22Rv1 (cell line): ENCODE results near the gene SNRPA.
A peak's percentile ranks its signal among the peaks of the same experiment; 100 is the strongest.

Experiments used
- H3K27ac ChIP-seq: fragments of 450-650 bp; 2 replicates; pipeline ENCODE4 v1.5.1; 2017
- ZFX ChIP-seq: fragments of 450-650 bp; IDR thresholded peaks from 2 replicates; pipeline ENCODE4 v1.6.1; 2017; ENCODE audit warnings: antibody characterized with exemption, borderline replicate concordance
- TF ChIP-seq, protein P1 (sequence below): fragments of 450-650 bp; IDR thresholded peaks from 2 replicates; pipeline ENCODE4 v1.5.1; 2017; ENCODE audit warnings: mild to moderate bottlenecking

The SNRPA gene

DNA sequence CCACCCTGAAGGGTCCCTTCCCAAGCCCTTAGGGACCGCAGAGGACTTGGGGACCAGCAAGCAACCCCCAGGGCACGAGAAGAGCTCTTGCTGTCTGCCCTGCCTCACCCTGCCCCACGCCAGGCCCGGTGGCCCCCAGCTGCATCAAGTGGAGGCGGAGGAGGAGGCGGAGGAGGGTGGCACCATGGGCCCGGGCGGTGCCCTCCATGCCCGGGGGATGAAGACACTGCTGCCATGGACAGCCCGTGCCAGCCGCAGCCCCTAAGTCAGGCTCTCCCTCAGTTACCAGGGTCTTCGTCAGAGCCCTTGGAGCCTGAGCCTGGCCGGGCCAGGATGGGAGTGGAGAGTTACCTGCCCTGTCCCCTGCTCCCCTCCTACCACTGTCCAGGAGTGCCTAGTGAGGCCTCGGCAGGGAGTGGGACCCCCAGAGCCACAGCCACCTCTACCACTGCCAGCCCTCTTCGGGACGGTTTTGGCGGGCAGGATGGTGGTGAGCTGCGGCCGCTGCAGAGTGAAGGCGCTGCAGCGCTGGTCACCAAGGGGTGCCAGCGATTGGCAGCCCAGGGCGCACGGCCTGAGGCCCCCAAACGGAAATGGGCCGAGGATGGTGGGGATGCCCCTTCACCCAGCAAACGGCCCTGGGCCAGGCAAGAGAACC lies 49.5 kb downstream of the SNRPA start:
- peak overlapping the region; percentile 85 for H3K27ac ChIP-seq
- TF ChIP-seq, protein P1, sequence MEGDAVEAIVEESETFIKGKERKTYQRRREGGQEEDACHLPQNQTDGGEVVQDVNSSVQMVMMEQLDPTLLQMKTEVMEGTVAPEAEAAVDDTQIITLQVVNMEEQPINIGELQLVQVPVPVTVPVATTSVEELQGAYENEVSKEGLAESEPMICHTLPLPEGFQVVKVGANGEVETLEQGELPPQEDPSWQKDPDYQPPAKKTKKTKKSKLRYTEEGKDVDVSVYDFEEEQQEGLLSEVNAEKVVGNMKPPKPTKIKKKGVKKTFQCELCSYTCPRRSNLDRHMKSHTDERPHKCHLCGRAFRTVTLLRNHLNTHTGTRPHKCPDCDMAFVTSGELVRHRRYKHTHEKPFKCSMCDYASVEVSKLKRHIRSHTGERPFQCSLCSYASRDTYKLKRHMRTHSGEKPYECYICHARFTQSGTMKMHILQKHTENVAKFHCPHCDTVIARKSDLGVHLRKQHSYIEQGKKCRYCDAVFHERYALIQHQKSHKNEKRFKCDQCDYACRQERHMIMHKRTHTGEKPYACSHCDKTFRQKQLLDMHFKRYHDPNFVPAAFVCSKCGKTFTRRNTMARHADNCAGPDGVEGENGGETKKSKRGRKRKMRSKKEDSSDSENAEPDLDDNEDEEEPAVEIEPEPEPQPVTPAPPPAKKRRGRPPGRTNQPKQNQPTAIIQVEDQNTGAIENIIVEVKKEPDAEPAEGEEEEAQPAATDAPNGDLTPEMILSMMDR, result no peak
- no peak for TF ChIP-seq ZFX

DNA sequence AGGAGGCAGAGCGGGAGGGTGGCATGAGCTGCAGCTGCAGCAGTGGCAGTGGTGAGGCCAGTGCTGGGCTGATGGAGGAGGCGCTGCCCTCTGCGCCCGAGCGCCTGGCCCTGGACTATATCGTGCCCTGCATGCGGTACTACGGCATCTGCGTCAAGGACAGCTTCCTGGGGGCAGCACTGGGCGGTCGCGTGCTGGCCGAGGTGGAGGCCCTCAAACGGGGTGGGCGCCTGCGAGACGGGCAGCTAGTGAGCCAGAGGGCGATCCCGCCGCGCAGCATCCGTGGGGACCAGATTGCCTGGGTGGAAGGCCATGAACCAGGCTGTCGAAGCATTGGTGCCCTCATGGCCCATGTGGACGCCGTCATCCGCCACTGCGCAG lies 50.0 kb downstream of the SNRPA start:
- H3K27ac ChIP-seq, result no peak overlapping the region
- TF ChIP-seq, protein P1, result no peak
- no peak for TF ChIP-seq ZFX

DNA sequence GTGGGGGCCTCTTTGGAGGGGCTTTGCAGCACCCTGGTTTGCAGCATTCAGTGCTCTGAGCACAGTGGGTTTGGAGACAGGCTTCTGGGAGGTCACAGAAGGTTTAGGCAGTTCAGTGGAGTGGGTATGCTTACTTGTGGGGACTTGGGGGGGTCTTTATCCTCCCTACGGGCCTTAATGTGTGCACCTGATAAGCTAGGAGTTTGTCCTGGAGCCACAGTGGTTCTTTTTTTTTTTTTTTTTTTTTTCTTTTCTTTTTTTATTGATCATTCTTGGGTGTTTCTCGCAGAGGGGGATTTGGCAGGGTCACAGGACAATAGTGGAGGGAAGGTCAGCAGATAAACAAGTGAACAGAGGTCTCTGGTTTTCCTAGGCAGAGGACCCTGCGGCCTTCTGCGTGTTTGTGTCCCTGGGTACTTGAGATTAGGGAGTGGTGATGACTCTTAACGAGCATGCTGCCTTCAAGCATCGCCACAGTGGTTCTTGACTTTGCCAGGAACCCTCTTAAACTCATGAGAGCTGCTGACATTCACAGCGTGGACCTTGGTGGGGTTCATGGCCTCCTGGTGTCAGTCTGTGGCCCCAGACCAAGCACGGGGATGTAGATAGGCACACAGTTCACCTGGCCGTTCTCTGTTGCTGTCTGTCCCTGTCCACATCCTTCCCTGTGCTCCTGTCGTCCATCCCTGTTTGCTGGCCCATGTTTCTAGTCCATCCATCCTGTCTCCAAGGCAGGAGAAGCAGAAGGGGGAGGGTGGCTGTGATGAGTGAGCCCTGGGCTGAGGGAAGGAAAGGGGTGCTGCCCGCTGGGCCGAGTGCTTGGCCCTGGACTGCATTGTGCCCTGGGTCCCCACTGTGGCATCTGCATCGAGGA lies 50.7 kb downstream of the SNRPA start:
- TF ChIP-seq, protein P1, result no peak
- no peak for TF ChIP-seq ZFX
- H3K27ac ChIP-seq, result peak overlapping the region; percentile 56

DNA sequence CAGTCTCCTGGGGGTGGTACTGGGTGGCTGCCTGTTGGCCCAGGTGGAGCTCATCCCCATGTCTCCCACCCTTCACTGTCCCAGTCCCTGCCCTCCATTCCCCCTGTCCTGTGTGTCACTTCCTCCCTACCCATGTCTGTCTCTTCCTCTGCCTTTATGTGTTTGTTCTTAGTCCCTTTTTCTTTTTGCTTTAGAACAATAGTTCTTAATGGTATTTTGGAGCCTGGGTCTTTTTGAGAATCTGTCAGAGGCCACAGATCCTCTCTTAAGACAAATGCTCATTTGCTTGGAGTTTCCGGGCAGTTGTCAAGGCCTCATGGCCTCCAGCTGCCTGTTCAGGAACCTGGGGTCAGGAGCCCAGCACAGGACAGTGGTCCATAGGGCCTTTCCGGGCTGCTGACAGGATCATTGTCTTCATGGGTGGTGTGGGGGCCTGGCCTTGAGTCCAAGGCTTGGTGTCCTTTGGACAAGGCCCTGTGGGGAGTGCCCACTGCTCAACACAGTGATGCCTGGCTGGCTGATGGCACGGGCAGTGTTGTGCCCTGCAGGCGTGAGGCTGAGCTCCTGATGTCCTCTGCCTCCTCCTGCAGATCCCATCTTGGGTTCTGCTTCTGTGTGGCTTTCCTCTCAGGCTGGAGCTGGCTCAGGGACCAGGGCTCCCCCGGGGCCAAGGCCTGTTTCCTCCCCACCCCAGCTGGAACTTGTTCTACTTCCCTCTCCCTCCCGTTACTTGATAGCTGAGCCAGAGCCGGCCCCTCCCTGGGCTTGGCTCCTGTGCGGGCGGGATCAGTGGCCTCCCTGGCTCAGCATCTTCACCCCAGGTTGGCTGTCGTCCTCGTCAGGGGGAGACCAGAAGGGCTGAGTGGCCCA lies 51.5 kb downstream of the SNRPA start:
- peak overlapping the region; percentile 56 for H3K27ac ChIP-seq
- TF ChIP-seq ZFX, result no peak
- TF ChIP-seq, protein P1, result no peak

DNA sequence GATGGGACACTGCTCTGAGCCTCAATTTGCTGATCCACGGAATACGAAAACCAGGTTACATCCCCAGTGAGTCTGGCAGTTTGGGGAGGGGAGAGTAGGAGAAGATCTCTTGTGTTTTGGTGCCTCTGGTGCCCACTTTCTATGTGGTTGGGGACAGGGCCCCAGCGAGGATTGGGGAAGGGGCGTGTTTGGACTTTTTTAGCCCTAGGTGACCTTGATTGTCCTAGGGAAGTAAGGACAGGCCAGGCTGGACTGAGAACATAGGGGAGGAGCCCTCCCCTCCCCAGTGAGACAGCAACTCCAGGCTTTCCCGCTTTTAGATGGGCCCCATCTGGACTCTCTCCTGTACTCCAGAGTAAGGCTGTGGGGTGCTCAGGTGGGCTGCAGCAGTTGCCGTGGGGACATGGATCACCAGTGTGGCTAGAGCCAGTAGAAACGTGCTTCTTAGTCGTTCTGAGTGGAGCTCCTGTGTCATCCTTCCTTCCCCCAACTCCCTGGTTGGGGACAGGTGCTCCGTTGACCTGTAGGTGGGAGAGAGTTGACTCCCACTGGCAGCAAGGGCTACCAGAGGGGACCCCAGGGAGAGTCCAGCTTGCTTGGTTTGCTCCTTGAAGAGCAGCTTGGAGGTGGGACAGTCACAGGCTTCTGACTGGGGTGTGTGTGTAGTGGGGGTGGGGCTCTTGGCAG lies 52.3 kb downstream of the SNRPA start:
- H3K27ac ChIP-seq, result peak overlapping the region; percentile 56
- TF ChIP-seq, protein P1, result no peak
- no peak for TF ChIP-seq ZFX

DNA sequence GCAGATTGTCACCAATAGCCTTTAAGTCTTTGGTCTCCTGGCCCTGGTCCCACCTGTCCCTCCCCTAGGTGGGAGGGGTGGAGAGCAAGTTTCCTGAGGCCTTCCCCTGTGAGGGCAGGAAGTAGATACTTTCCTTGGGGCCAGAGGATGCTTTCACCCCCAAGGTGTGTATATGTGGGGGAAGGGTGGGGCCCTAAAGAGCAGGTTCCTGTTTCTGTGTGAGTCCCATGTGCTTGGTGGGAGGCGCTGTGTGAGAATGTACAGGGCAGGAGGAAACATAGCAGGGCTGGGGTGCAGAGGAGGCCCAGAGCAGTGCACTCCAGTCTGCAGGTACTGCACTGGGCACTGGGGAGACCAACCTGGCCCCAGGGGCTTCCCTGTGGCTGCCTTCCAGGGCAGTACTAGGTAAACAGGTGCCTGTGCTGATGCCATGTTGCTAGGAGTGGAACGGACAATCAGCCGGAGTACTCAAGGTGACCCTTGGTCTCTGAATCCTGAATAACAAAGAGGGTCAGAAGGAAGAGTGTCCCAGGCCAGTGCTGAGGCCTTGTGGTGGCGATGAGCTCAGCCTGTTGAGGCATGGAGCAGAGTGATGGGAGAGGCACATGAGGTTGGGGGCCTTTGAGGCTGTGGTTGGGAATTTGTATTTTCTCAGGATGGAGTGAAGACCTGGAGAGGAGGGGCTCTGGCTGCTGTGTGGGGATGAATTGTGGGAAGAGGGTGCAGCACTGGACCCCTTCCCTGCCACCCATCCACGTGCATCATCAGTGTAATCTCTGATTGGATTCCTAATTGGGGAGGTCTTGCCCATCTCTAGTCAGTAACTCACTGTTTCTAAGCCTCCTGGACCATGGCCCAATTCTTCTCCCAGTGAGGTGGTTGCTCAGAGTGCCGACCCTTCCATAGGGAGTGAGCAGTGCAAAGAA lies 53.1 kb downstream of the SNRPA start:
- TF ChIP-seq ZFX, result no peak
- TF ChIP-seq, protein P1, result no peak
- H3K27ac ChIP-seq, result peak overlapping the region; percentile 56
